GM21737 (cell line): ENCODE data around the gene NKAP.
A peak's percentile ranks its signal among the peaks of the same experiment; 100 is the strongest.
"Not testable (repeated sequence)": the region's sequence is repeated elsewhere in the genome, so short reads cannot be mapped to it uniquely, and the experiment has no call there.

Source experiments
- ATAC-seq: cut with Tn5 transposase; IDR thresholded peaks from one replicate; pipeline ENCODE4 v1.9.1; 2021; ENCODE audit warnings: mild to moderate bottlenecking, moderate library complexity; ENCODE audit not compliant: unreplicated experiment

NKAP gene

GRCh38 chrX:119941336-119941735, 2.2 kb downstream of the NKAP start:
- ATAC-seq, result no peak

GRCh38 chrX:119935215-119935874, 8.2 kb downstream of the NKAP start:
- ATAC-seq, result no peak

- not testable (repeated sequence) for ATAC-seq
These were observed 21.2 kb downstream of the NKAP start for GRCh38 chrX:119922391-119922790.

- no peak for ATAC-seq
These were observed 23.5 kb downstream of the NKAP start for GRCh38 chrX:119919835-119920585.

- no peak for ATAC-seq
These were observed 25.7 kb downstream of the NKAP start for GRCh38 chrX:119917877-119918276.

DNA sequence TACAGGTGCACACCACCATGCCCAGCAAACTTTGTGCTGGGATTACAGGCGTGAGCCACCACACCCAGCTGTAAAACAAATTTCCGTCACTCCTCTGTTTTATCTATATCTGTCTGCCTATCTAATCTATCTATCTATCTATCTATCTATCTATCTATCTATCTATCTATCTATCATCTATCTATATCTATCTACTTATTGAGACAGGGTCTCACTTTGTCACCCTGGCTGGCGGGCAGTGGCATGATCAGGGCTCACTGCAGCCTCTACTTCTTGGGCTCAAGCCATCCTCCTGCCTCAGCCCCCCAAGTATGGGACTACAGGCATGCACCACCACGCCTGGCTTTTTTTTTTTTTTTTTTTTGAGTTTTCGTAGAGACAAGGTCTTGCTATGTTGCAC, 27.2 kb downstream of the NKAP start:
- no peak for ATAC-seq

DNA sequence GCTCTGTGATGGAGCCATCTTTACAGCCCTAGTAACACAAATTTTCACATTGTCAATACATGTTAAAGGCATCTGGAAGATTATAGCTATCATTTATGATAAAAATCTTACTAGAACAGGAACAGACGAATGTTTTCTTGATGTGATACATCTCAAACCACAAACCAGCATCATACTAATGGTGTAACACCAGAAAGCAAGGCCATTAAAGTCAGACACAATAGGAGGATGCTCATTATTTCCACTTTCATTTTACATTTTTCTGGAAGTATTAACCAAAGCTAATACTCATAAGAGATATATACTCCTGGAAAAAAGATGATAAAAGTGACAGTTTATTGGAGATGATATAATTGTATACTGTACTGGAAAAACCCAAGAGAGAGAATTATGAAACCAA, 42.6 kb downstream of the NKAP start:
- ATAC-seq, result no peak

GRCh38 chrX:119899125-119899524, 44.4 kb downstream of the NKAP start:
- no peak for ATAC-seq

DNA sequence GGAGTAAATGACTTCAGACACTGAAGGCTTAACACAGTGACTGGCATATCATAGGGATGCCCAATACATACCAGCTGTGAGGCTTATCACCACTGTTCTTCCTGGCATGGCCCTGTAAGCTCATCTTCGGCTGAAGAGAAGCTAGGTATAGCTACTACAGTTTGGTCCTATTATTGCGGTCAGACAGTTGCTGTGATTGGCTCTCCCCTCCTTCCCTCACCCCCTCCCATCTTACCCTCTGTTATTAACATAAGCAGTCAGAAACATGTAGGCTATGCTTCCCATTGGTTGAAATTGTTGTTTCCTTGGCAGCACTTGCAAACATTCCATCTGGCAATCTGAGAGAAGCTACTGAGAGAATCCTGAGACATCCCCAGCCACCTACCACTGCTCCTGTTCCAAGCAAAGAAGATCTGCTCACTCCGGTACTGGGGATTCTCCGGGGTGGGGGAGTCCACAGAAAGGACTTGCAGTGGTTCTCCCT, 47.7 kb downstream of the NKAP start, which contains the start of gene AKAP14:
Gene AKAP14 (plus strand): TSS at position 51 of the 484 bp plus-strand sequence. CDS start 7,331 bp downstream, outside the sequence.
- no peak for ATAC-seq

DNA sequence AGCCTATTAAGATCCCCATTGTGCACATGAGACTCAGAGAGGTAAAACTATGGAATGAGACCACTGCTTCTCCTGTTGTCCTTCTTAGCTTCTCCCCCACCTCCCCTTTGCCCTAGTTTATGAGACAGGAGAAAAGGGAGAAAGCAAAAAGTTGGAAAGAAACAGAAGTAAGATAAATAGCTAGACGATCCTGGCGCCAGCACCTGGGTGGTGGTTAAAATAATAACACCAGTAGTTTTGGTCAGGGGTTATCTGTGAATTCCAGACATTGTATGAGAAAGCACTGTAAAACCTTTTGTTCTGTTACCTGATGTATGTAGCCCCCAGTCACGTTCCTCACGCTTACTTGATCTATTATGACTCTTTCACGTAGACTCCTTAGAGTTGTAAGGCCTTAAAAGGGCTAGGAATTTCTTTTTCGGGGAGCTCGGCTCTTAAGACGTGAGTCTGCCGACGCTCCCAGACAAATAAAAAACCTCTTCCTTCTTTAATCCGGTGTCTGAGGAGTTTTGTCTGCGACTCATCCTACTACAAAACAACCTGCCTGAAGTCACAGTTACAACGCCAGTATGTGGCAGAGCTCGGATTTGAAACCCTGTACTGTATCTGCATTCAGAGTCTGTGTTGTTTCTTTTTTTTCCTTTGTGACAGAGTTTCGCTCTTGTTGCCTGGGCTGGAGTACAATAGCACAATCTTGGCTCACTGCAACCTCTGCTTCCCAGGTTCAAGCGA, 51.4 kb downstream of the NKAP start:
- not testable (repeated sequence) for ATAC-seq

DNA sequence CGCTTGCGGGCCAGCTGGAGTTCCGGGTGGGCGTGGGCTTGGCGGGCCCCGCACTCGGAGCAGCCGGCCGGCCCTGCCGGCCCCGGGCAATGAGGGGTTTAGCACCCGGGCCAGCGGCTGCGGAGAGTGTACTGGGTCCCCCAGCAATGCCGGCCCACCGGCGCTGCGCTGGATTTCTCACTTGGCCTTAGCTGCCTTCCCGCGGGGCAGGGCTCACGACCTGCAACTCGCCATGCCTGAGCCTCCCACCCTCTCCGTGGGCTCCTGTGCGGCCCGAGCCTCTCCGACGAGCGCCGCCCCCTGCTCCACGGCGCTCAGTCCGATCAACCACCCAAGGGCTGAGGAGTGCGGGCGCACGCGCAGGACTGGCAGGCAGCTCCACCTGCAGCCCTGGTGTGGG, 52.9 kb downstream of the NKAP start:
- ATAC-seq, result not testable (repeated sequence)

DNA sequence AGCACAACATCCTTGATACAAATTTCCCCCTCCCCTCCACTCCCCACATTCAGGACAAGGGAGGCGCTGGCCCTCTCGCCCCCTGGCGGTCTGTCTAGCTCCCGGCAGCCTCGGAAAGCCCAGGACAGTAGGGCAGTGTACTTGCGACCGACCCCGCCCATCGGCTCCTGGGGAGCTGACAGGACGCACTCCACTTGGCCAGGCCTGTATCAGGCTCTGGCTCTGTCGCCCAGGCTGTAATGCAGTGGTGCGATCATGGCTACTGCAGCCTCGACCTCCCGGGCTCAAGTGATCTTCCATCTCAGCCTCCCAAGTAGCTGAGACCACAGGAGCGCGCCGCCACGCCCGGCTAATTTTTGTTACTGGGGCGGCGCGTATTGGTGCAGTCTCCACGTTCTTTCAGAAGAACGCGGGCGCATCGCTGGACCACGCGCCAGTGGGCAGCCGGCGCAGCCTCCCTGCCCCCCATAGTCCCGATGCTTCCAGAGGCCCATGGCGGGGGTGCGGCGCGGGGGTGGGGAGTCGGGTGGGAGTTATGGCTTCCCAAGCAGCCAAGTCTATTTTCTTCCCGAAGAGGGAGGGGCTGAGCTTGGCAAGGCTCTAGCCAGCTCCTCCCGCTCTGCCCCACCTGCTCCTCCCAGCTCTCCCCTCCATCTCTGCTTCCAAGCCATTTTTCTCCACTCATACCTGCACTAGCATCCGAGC, 55.7 kb downstream of the NKAP start:
- peak; percentile 75 for ATAC-seq

GRCh38 chrX:119885554-119886428, 57.8 kb downstream of the NKAP start:
- no peak for ATAC-seq

GRCh38 chrX:119880552-119881437, 62.8 kb downstream of the NKAP start:
- ATAC-seq, result peak; percentile 71

DNA sequence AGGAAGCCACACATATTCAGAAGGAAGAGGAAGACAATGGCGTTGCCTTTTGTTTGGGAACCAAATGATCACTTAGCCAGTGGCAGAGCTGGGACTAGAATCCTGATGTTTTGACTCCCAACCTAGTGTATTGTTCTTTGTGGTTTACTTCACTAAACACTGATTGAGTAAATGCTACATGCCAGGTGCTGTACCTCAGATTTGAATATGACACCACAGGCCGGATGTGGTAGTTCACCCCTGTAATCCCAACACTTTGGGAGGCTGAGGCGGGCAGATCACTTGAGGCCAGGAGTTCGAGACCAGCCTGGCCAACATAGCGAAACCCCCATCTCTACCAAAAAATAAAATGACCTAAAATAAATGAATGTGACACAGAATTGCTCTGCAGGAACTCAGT, 63.5 kb downstream of the NKAP start:
- ATAC-seq, result no peak

GRCh38 chrX:119878740-119879139, 64.8 kb downstream of the NKAP start:
- no peak for ATAC-seq

- ATAC-seq, result peak; percentile 92
These were observed 71.8 kb downstream of the NKAP start, which contains the start of the genes NDUFA1 and RNF113A for GRCh38 chrX:119871599-119872395. Gene NDUFA1 (plus strand): TSS chrX:119871832. CDS start chrX:119871912, 80 bp downstream. Gene RNF113A (minus strand): TSS chrX:119871733. CDS start chrX:119871613, 120 bp downstream.

GRCh38 chrX:119871245-119871598, 72.3 kb downstream of the NKAP start:
- peak; percentile 23 for ATAC-seq
